Activated CD8-positive, alpha-beta memory T cell treated with anti-CD3 and anti-CD28 coated beads, Interleukin-2, amount 50 U/mL, for 24 hours (primary cell): ENCODE measurements around the gene KLHL18.
"Not testable (repeated sequence)": the region's sequence is repeated elsewhere in the genome, so short reads cannot be mapped to it uniquely, and the experiment has no call there.

Experiments used
- DNase-seq: peaks from one replicate; pipeline ENCODE4 v3.0.0-alpha.2; 2020; ENCODE audit errors: extremely low read depth

KLHL18 gene

GRCh38 chr3:47274652-47275051, 8.1 kb upstream of the KLHL18 start:
- DNase-seq, result no peak

- no peak for DNase-seq
Measured at GRCh38 chr3:47276558-47276957, 6.2 kb upstream of the KLHL18 start.

GRCh38 chr3:47280519-47280918, 2.2 kb upstream of the KLHL18 start:
- no peak for DNase-seq

GRCh38 chr3:47283193-47283537, 421 bp downstream of the KLHL18 start:
- no peak for DNase-seq

GRCh38 chr3:47283591-47284364, 1.0 kb downstream of the KLHL18 start:
- no peak for DNase-seq

GRCh38 chr3:47288966-47289910, 6.5 kb downstream of the KLHL18 start:
- DNase-seq, result no peak

GRCh38 chr3:47291158-47291753, 8.5 kb downstream of the KLHL18 start:
- DNase-seq, result no peak

- DNase-seq, result not testable (repeated sequence)
Measured at GRCh38 chr3:47291754-47292420, 9.1 kb downstream of the KLHL18 start.

- no peak for DNase-seq
Measured at GRCh38 chr3:47293822-47294221, 11.1 kb downstream of the KLHL18 start.

- no peak for DNase-seq
Measured at GRCh38 chr3:47294392-47294791, 11.6 kb downstream of the KLHL18 start.

GRCh38 chr3:47295322-47295721, 12.6 kb downstream of the KLHL18 start:
- no peak for DNase-seq

- DNase-seq, result no peak
Measured at GRCh38 chr3:47295976-47296375, 13.2 kb downstream of the KLHL18 start.

- DNase-seq, result no peak
Measured at GRCh38 chr3:47296562-47297302, 14.0 kb downstream of the KLHL18 start.

- DNase-seq, result no peak
Measured at GRCh38 chr3:47298439-47298838, 15.7 kb downstream of the KLHL18 start.

- DNase-seq, result no peak
Measured at GRCh38 chr3:47299381-47300318, 16.9 kb downstream of the KLHL18 start.

- no peak for DNase-seq
Measured at GRCh38 chr3:47301456-47301855, 18.7 kb downstream of the KLHL18 start.

- DNase-seq, result no peak
Measured at GRCh38 chr3:47306022-47306421, 23.3 kb downstream of the KLHL18 start.

- DNase-seq, result not testable (repeated sequence)
Measured at GRCh38 chr3:47309231-47309630, 26.5 kb downstream of the KLHL18 start.

- no peak for DNase-seq
Measured at GRCh38 chr3:47310391-47310790, 27.6 kb downstream of the KLHL18 start.
